ENCODE data around the gene ITGAX.

GRCh38 chr16:31331807-31332301 lies 23.1 kb upstream of the ITGAX start:
- TF ChIP-seq, protein P1, sequence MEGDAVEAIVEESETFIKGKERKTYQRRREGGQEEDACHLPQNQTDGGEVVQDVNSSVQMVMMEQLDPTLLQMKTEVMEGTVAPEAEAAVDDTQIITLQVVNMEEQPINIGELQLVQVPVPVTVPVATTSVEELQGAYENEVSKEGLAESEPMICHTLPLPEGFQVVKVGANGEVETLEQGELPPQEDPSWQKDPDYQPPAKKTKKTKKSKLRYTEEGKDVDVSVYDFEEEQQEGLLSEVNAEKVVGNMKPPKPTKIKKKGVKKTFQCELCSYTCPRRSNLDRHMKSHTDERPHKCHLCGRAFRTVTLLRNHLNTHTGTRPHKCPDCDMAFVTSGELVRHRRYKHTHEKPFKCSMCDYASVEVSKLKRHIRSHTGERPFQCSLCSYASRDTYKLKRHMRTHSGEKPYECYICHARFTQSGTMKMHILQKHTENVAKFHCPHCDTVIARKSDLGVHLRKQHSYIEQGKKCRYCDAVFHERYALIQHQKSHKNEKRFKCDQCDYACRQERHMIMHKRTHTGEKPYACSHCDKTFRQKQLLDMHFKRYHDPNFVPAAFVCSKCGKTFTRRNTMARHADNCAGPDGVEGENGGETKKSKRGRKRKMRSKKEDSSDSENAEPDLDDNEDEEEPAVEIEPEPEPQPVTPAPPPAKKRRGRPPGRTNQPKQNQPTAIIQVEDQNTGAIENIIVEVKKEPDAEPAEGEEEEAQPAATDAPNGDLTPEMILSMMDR (IDR thresholded peaks at IDR 0.05): no peak
- no peak for TF ChIP-seq POLR2A (IDR thresholded peaks at IDR 0.05)
